SU-DHL-6 (cell line): ENCODE results near the gene PIGR.

Source experiments
- H2AFZ ChIP-seq: fragments of 200-600 bp; sonication (generic); 2 replicates; pipeline ENCODE4 v1.6.1; 2014; ENCODE audit warnings: low read depth, mild to moderate bottlenecking, moderate library complexity, mixed read lengths, antibody characterized with exemption, low read length; ENCODE audit not compliant: severe bottlenecking
- H3F3A ChIP-seq: fragments of 200-600 bp; shearing (Covaris generic); 2 replicates; pipeline ENCODE4 v1.6.0; 2016; ENCODE audit warnings: antibody characterized with exemption, mild to moderate bottlenecking; ENCODE audit not compliant: insufficient read depth
- H3K27ac ChIP-seq: fragments of 200-600 bp; sonication (generic); 2 replicates; pipeline ENCODE4 v1.5.1; 2016; ENCODE audit warnings: low read depth, mild to moderate bottlenecking, low read length, moderate library complexity, mixed read lengths
- H3K27me3 ChIP-seq: fragments of 200-600 bp; sonication (generic), shearing (Covaris generic); 2 replicates; pipeline ENCODE4 v1.6.0; 2014; ENCODE audit warnings: mild to moderate bottlenecking, low read length
- H3K36me3 ChIP-seq: fragments of 200-600 bp; sonication (generic); 2 replicates; pipeline ENCODE4 v1.6.1; 2014; ENCODE audit warnings: mild to moderate bottlenecking, low read length, mixed read lengths
- H3K4me2 ChIP-seq: fragments of 300-600, 200-600 bp; shearing (Covaris generic), sonication (generic); 2 replicates; pipeline ENCODE4 v1.6.0; 2014; ENCODE audit warnings: low read length, low read depth, mild to moderate bottlenecking; ENCODE audit not compliant: poor library complexity, severe bottlenecking
- H3K4me3 ChIP-seq: fragments of 200-600 bp; sonication (generic); 2 replicates; pipeline ENCODE4 v1.5.1; 2014; ENCODE audit warnings: antibody characterized with exemption, low read length, mild to moderate bottlenecking, mixed read lengths; ENCODE audit not compliant: insufficient read depth, poor library complexity, severe bottlenecking
- H3K79me2 ChIP-seq: fragments of 200-600 bp; sonication (generic); 2 replicates; pipeline ENCODE4 v1.6.1; 2014; ENCODE audit warnings: mild to moderate bottlenecking, low read length, moderate library complexity; ENCODE audit not compliant: insufficient read depth
- H3K9ac ChIP-seq: fragments of 200-600 bp; sonication (generic); 2 replicates; pipeline ENCODE4 v1.7.0; 2014; ENCODE audit warnings: mild to moderate bottlenecking, low read length
- H3K9me2 ChIP-seq: fragments of 200-600 bp; sonication (generic); replicated peaks from 2 replicates; pipeline ENCODE4 v1.6.1; 2014; ENCODE audit warnings: low read length; ENCODE audit not compliant: insufficient read depth
- H3K9me3 ChIP-seq: fragments of 200-600 bp; sonication (generic); 2 replicates; pipeline ENCODE4 v1.6.1; 2014; ENCODE audit warnings: low read length, mixed read lengths; ENCODE audit not compliant: insufficient read depth
- H4K20me1 ChIP-seq: fragments of 200-600 bp; sonication (generic); 2 replicates; pipeline ENCODE4 v1.6.1; 2014; ENCODE audit warnings: low read depth, mild to moderate bottlenecking, antibody characterized with exemption, low read length, moderate library complexity, mixed read lengths
- CTCF ChIP-seq: fragments of 200-600 bp; sonication (generic); IDR thresholded peaks from one replicate; pipeline ENCODE4 v1.5.1; 2017; ENCODE audit warnings: antibody characterized with exemption, mild to moderate bottlenecking, low read length, moderate library complexity; ENCODE audit not compliant: insufficient read depth, poor library complexity, severe bottlenecking
- EZH2phosphoT487 ChIP-seq: fragments of 200-600 bp; sonication (generic), shearing (Covaris generic); conservative IDR thresholded peaks from 2 replicates; pipeline ENCODE4 v1.6.1; 2018; ENCODE audit warnings: mild to moderate bottlenecking, antibody characterized with exemption, low read length, moderate library complexity, mixed read lengths

The PIGR gene

GRCh38 chr1:206892351-206892984 is 53.8 kb downstream of the PIGR start:
- Histone ChIP-seq H3K4me2 (no peak overlapping the region), H3K9ac (no peak overlapping the region), H3K4me3 (no peak overlapping the region), H3K27ac (no peak overlapping the region), H2AFZ (no peak overlapping the region), H3K9me3 (no peaks in the 10 kb centered on the region), H3K27me3 (no peaks in the 10 kb centered on the region), H3F3A (no peaks in the 10 kb centered on the region), H3K36me3 (no peaks in the 10 kb centered on the region), H4K20me1 (no peaks in the 10 kb centered on the region), H3K9me2 (no peaks in the 10 kb centered on the region), H3K79me2 (no peaks in the 10 kb centered on the region)
- no peak for TF ChIP-seq EZH2phosphoT487
- no peak for TF ChIP-seq CTCF

GRCh38 chr1:206891412-206891811 is 54.9 kb downstream of the PIGR start:
- no peak overlapping the region for H3K27ac ChIP-seq
- no peaks in the 10 kb centered on the region for H3K27me3 ChIP-seq
- no peaks in the 10 kb centered on the region for H3F3A ChIP-seq
- no peak overlapping the region for H3K9ac ChIP-seq
- no peaks in the 10 kb centered on the region for H3K9me3 ChIP-seq
- H3K36me3 ChIP-seq: no peaks in the 10 kb centered on the region
- no peaks in the 10 kb centered on the region for H4K20me1 ChIP-seq
- H3K9me2 ChIP-seq: no peaks in the 10 kb centered on the region
- TF ChIP-seq EZH2phosphoT487 (no peak), CTCF (no peak)
- no peak overlapping the region for H3K4me2 ChIP-seq
- no peaks in the 10 kb centered on the region for H3K79me2 ChIP-seq
- no peak overlapping the region for H2AFZ ChIP-seq
- no peak overlapping the region for H3K4me3 ChIP-seq

- TF ChIP-seq EZH2phosphoT487 (no peak), CTCF (no peak)
- H3K9me3 ChIP-seq: no peaks in the 10 kb centered on the region
- no peaks in the 10 kb centered on the region for H3K27me3 ChIP-seq
- H3K9ac ChIP-seq: no peak overlapping the region
- H3K4me3 ChIP-seq: no peak overlapping the region
- no peak overlapping the region for H3K27ac ChIP-seq
- no peaks in the 10 kb centered on the region for H3K9me2 ChIP-seq
- H3K36me3 ChIP-seq: no peaks in the 10 kb centered on the region
- no peaks in the 10 kb centered on the region for H3K79me2 ChIP-seq
- H3K4me2 ChIP-seq: no peak overlapping the region
- no peaks in the 10 kb centered on the region for H4K20me1 ChIP-seq
- H2AFZ ChIP-seq: no peak overlapping the region
- H3F3A ChIP-seq: no peaks in the 10 kb centered on the region
These were observed 55.9 kb downstream of the PIGR start for GRCh38 chr1:206890125-206891060.
